Panc1 (cell line): Measurements from ENCODE around the gene VIPR2. TPM values are rescaled to one million over a fixed set of nuclear protein-coding genes. Genes with fewer than 3 reads are reported as not detected.

Experiments used
- ATAC-seq: fragments of 200-7000 bp; cut with Tn5 transposase; 2 replicates; pipeline ENCODE4 v1.9.1; 2020; ENCODE audit warnings: mild to moderate bottlenecking, moderate library complexity
- BruUV-seq: library from RNA; stranded (reverse); fragments of 400-500 nt; replicated peaks from 2 replicates; lab custom pipeline; 2021; lab: Mats Ljungman, UMichigan
- CTCF ChIA-PET: fragments of 300-600 bp; sonication (Branson Sonifier 250); formaldehyde crosslinking; loops from one replicate; lab custom pipeline; 2022; ENCODE audit warnings: antibody characterized with exemption; lab: Charles Lee
- POLR2A ChIA-PET: fragments of 300-600 bp; sonication (Branson Sonifier 250); formaldehyde crosslinking; loops from one replicate; lab custom pipeline; 2022; ENCODE audit warnings: antibody characterized with exemption; lab: Charles Lee
- DNase-seq: peaks from one replicate; pipeline ENCODE4 v3.0.0-alpha.2; 2010; ENCODE audit warnings: low read depth, low spot score
- H3K27ac ChIP-seq: 2 replicates; pipeline ENCODE4 v1.5.1; 2011; ENCODE audit warnings: mild to moderate bottlenecking, low read length, inconsistent platforms
- H3K27me3 ChIP-seq: fragments of 200-500 bp; sonication (Bioruptor generic); 2 replicates; pipeline ENCODE4 v1.6.0; 2014; ENCODE audit warnings: low read length, inconsistent platforms; ENCODE audit not compliant: control insufficient read depth, insufficient read depth
- H3K36me3 ChIP-seq: fragments of 200-500 bp; sonication (Bioruptor generic); 2 replicates; pipeline ENCODE4 v1.5.1; 2014; ENCODE audit warnings: inconsistent platforms, mild to moderate bottlenecking, low read length, moderate library complexity; ENCODE audit not compliant: control insufficient read depth, insufficient read depth
- H3K4me1 ChIP-seq: 2 replicates; pipeline ENCODE4 v1.5.1; 2011; ENCODE audit warnings: inconsistent platforms, mild to moderate bottlenecking, low read length, moderate library complexity; ENCODE audit not compliant: control insufficient read depth, insufficient read depth
- H3K4me3 ChIP-seq, 2 experiments: 2 replicates each; pipeline ENCODE4 v1.5.1; 2011 to 2012; ENCODE audit warnings: low read depth in 2 of 2, low read length in 2 of 2, mild to moderate bottlenecking in 2 of 2, inconsistent platforms in 1 of 2, moderate library complexity in 1 of 2
- H3K9me3 ChIP-seq: fragments of 200-500 bp; sonication (Bioruptor generic); 2 replicates; pipeline ENCODE4 v1.5.1; 2014; ENCODE audit warnings: low read depth, mild to moderate bottlenecking, inconsistent platforms, low read length, moderate library complexity; ENCODE audit not compliant: control insufficient read depth, insufficient read depth
- POLR2AphosphoS5 ChIP-seq: IDR thresholded peaks from 2 replicates; pipeline ENCODE4 v1.6.1; 2012; ENCODE audit warnings: mild to moderate bottlenecking, low read depth, low read length, moderate library complexity
- REST ChIP-seq, 2 experiments: IDR thresholded peaks; 2 replicates each; pipeline ENCODE4 v1.6.1; 2011 to 2012; ENCODE audit warnings: low read depth in 2 of 2, control low read depth in 1 of 2, low read length in 1 of 2, mild to moderate bottlenecking in 1 of 2, moderate library complexity in 1 of 2; ENCODE audit not compliant: insufficient read depth in 1 of 2
- SIN3A ChIP-seq: IDR thresholded peaks from 2 replicates; pipeline ENCODE4 v1.6.1; 2012; ENCODE audit warnings: low read depth, mild to moderate bottlenecking, low read length, moderate library complexity, borderline replicate concordance; ENCODE audit not compliant: insufficient read depth
- TCF7L2 ChIP-seq: IDR thresholded peaks from 2 replicates; pipeline ENCODE4 v1.6.1; 2011; ENCODE audit warnings: mild to moderate bottlenecking, low read depth, low read length, inconsistent platforms
- in situ Hi-C: cut with HindIII; loops from 2 replicates; pipeline ENCODE4 v1.10.0; 2016; ENCODE audit warnings: low sequenced_read_pairs, low pct_unique_long_range_greater_than_20kb
- intact Hi-C: fragments of 100-400 bp; cut with micrococcal nuclease; formaldehyde crosslinking; loops from one replicate; pipeline ENCODE4 v1.10.0; 2022; ENCODE audit not compliant: unreplicated experiment
- total RNA-seq: library from RNA; stranded (reverse); gene quantifications from one replicate; pipeline ENCODE4 v1.2.1, GENCODE V29; 2021; ENCODE audit not compliant: unreplicated experiment
- TF ChIP-seq, protein P1 (sequence below): fragments of 450-650 bp; IDR thresholded peaks from 2 replicates; pipeline ENCODE4 v1.5.1; 2017; ENCODE audit warnings: mild to moderate bottlenecking

VIPR2 gene
- total RNA-seq, 1 experiment from 2014 or later: not detected

DNA sequence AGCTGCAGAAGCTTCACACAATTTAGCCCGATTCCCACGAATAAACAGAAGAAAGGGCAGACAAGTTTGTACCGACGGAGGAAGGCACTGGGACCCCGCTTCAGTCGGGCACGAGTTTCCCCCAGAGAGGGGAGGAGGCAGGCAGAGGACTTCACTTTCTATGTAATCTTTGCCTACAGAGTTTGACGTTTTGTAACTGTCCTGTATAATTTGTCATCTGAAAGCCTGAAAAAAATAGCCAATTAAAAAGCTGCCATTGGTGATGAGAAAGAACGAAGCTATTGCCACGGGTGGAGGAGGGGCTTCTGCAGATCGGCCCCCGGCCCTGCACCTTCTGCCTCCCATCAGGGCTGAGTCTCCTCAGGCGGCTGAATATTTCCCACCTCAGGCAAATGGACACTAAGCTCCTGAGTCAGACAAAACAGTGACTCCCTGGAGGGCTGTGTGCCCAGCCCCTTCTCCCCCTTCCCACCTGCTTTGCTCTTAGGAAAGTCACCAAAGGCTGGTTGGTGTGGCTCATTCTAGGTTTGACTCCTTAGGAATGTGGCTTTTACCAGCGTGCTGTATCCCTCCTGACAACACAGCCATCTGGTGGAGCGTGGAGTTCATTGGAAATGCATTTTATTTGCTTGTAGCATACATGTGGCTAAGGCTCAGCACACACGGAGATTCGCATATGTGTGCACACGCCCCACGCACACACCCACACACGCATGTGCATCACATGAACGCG is 117.4 kb downstream of the VIPR2 start:
- DNase-seq: no peak
- H3K9me3 ChIP-seq: no peaks in the 10 kb centered on the region
- TF ChIP-seq SIN3A: no peak
- TF ChIP-seq, protein P1, sequence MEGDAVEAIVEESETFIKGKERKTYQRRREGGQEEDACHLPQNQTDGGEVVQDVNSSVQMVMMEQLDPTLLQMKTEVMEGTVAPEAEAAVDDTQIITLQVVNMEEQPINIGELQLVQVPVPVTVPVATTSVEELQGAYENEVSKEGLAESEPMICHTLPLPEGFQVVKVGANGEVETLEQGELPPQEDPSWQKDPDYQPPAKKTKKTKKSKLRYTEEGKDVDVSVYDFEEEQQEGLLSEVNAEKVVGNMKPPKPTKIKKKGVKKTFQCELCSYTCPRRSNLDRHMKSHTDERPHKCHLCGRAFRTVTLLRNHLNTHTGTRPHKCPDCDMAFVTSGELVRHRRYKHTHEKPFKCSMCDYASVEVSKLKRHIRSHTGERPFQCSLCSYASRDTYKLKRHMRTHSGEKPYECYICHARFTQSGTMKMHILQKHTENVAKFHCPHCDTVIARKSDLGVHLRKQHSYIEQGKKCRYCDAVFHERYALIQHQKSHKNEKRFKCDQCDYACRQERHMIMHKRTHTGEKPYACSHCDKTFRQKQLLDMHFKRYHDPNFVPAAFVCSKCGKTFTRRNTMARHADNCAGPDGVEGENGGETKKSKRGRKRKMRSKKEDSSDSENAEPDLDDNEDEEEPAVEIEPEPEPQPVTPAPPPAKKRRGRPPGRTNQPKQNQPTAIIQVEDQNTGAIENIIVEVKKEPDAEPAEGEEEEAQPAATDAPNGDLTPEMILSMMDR: no peak
- H3K4me3 ChIP-seq: no peak overlapping the region
- ChIA-PET CTCF (no interaction called here), POLR2A (no interaction called here)
- H3K27ac ChIP-seq: no peak overlapping the region; the same call in 1 of the 2 replicates
- H3K27me3 ChIP-seq: no peaks in the 10 kb centered on the region
- no TSS peak for BruUV-seq
- H3K36me3 ChIP-seq: no peaks in the 10 kb centered on the region
- intact Hi-C loops (no loop called here), in situ Hi-C loops (no loop called here)
- H3K4me1 ChIP-seq: peaks cover 4% of the 10 kb centered on the region
- ATAC-seq: peak; percentile 61

GRCh38 chr7:159026271-159027055 is 118.2 kb downstream of the VIPR2 start:
- POLR2A ChIA-PET: no interaction called here
- Histone ChIP-seq H3K27ac (no peak overlapping the region; the same call in 1 of the 2 replicates), H3K4me3 (no peak overlapping the region), H3K27me3 (no peaks in the 10 kb centered on the region), H3K4me1 (peaks cover 7% of the 10 kb centered on the region), H3K36me3 (no peaks in the 10 kb centered on the region), H3K9me3 (no peaks in the 10 kb centered on the region)
- BruUV-seq: no TSS peak
- ATAC-seq: no peak
- in situ Hi-C loops: no loop called here
- DNase-seq: no peak
- intact Hi-C loops: no loop called here
- TF ChIP-seq TCF7L2: no peak
- no peak for TF ChIP-seq POLR2AphosphoS5
- TF ChIP-seq SIN3A: no peak
- no peak for TF ChIP-seq REST (IDR thresholded peaks at IDR 0.05; ENCODE audit: insufficient read depth in 1 of 2, low read depth in 2 of 2, low read length in 1 of 2)
- TF ChIP-seq, protein P1: no peak
- CTCF ChIA-PET: no interaction called here
